Hepatocyte (in vitro differentiated cells): ENCODE results near the gene PCCB.

Source experiments
- EZH2 ChIP-seq: fragments of 200-600 bp; sonication (generic); IDR thresholded peaks from 2 replicates; pipeline ENCODE4 v1.6.1; 2016; ENCODE audit warnings: antibody characterized with exemption, mild to moderate bottlenecking, borderline replicate concordance
- EZH2phosphoT487 ChIP-seq: fragments of 200-600 bp; sonication (generic); IDR thresholded peaks from one replicate; pipeline ENCODE4 v1.6.1; 2018; ENCODE audit warnings: antibody characterized with exemption, mild to moderate bottlenecking, low read depth, moderate library complexity; ENCODE audit not compliant: unreplicated experiment, severe bottlenecking
- TF ChIP-seq, protein P1 (sequence below): fragments of 200-600 bp; sonication (generic); IDR thresholded peaks from 2 replicates; pipeline ENCODE4 v1.5.1; 2016; ENCODE audit warnings: antibody characterized with exemption, mild to moderate bottlenecking; ENCODE audit not compliant: poor library complexity

DNA sequence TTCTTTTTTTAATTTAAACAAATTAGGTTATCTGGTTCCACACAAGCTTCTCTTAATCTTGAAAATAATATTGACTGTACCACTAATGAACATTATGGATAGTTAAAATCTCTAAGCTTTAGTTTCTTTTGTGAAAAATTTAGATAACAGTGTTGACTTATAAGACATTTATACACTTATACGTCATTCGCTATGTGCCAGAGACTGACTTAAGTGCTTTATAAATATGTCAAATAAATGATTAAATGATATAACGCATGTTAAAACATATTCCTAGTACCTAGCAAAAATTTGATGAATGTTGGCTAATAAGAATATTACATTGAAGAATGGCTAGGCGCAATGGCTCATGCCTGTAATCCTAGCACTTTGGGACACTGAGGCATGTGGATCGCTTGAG, 96.3 kb downstream of the PCCB start:
- TF ChIP-seq EZH2: no peak
- TF ChIP-seq, protein P1, sequence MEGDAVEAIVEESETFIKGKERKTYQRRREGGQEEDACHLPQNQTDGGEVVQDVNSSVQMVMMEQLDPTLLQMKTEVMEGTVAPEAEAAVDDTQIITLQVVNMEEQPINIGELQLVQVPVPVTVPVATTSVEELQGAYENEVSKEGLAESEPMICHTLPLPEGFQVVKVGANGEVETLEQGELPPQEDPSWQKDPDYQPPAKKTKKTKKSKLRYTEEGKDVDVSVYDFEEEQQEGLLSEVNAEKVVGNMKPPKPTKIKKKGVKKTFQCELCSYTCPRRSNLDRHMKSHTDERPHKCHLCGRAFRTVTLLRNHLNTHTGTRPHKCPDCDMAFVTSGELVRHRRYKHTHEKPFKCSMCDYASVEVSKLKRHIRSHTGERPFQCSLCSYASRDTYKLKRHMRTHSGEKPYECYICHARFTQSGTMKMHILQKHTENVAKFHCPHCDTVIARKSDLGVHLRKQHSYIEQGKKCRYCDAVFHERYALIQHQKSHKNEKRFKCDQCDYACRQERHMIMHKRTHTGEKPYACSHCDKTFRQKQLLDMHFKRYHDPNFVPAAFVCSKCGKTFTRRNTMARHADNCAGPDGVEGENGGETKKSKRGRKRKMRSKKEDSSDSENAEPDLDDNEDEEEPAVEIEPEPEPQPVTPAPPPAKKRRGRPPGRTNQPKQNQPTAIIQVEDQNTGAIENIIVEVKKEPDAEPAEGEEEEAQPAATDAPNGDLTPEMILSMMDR: no peak
- no peak for TF ChIP-seq EZH2phosphoT487
